ENCODE measurements around the gene HOXA7. TPM values are rescaled to one million over a fixed set of nuclear protein-coding genes. Genes with fewer than 3 reads are reported as not detected.

Gene HOXA7
- polyA plus RNA-seq, 4 donors = 11.4 to 31.9 (median 27.3) TPM

DNA sequence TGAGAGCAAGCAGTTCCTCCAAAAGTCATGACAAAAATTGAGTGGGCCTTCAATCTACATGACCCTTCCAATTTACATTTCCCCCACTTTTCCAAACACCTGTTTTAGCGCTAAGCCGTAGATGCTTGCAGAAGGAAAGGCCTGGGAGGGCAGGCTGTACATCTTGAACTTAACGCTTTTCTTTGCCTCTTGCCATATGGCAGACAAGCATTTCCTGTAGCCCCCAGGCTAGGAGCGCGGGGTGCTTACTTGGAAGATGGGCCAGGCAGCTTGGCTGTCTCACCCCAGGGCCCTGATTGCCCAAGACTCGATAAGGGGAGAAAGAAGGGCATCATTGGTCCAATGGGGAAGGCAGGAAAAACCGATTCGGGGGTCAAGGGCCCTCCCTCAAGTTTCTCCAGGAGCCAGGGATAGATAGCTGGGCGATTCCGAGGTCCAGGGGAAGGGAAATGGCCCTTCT is 15.9 kb upstream of the HOXA7 start:
- DNase-seq (ENCODE audit: low read depth in 4 of 4, low spot score in 3 of 4) = no peak

DNA sequence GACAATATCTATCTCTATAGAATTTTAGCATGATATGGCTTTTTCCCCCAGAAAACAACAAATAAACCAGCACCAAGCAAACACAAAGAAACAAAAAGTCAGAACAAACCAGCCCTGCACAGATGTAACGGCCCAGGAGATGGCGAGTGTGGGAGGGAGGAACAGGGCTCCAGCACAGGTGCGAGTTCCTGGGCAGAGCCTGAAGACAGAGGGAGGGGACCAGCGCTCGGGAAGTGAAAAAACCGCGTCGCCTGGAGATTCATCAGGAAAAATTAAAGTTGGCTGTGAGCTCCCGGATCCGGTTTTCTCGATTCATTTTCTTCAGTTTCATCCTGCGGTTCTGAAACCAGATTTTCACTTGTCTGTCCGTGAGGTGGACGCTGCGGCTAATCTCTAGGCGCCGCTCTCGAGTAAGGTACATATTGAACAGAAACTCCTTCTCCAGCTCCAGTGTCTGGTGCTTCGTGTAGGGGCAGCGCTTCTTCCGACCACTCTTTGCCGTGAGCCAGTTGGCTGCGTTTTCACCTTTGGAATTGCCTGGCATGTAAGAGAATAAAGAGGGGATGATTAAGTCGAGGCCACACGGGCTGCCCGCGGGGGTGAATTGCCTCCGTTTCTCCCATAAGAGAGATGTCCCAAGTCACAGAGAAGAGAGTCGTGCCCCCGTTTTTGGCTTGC is 15.3 kb upstream of the HOXA7 start:
- DNase-seq (ENCODE audit: low read depth in 4 of 4, low spot score in 3 of 4) = no peak

DNA sequence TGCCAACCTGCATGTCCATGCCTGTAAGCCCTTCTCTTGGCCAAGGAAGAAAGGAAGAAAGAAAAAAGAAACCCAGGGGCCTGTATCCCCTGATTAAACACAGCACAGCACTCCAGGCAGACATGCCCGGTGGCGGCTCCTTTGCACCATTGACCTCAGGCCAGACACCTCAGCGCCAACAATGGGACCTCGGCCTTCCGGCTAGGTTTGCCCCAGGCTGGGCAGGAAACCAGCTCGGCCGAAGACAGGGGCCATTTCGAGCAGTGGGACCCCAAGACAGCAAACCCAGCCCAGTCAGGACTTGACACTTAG is 14.8 kb upstream of the HOXA7 start:
- DNase-seq (ENCODE audit: low read depth in 4 of 4, low spot score in 3 of 4) = no peak

DNA sequence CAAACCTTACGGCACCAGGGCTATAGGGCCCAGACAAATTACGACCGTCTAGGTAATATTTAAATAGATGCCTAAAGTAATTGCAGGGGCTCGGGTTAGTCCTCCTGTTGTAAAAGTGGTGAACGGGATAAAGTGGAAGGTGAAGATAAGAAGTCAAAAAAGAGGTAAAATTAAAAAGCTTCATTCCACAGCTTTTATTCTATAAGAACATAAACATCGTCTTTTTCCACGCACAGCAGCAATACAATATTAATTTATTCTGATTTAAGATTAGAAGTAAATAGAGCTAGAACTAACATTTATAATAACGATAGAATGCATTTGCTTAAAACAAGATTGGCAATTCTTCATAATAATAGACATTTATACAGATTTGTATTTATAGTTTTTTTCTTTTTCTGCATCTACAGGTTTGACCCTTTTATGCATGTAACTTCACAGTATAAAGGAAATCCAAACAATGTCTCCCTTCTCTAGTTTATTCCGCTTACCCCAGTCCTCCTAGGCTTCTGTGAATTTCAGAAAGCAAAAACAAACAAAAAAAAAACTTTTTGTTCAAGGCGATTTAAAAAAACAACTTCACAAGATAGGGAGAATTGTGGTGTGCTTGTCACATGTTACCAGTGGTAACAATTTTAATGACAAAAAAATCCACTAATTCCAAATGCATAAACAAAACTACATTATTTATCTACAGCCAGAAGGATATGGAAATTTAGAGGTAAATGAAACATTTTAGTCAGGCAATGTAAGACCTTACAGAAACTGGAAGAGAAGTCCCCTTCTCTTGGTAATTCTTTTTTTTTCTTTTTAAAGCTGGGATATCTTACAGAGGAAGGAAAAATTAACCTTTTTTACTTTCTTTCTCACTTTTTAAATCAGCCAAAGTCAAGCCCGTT is 14.2 kb upstream of the HOXA7 start:
- DNase-seq (ENCODE audit: low read depth in 4 of 4, low spot score in 3 of 4) = no peak

DNA sequence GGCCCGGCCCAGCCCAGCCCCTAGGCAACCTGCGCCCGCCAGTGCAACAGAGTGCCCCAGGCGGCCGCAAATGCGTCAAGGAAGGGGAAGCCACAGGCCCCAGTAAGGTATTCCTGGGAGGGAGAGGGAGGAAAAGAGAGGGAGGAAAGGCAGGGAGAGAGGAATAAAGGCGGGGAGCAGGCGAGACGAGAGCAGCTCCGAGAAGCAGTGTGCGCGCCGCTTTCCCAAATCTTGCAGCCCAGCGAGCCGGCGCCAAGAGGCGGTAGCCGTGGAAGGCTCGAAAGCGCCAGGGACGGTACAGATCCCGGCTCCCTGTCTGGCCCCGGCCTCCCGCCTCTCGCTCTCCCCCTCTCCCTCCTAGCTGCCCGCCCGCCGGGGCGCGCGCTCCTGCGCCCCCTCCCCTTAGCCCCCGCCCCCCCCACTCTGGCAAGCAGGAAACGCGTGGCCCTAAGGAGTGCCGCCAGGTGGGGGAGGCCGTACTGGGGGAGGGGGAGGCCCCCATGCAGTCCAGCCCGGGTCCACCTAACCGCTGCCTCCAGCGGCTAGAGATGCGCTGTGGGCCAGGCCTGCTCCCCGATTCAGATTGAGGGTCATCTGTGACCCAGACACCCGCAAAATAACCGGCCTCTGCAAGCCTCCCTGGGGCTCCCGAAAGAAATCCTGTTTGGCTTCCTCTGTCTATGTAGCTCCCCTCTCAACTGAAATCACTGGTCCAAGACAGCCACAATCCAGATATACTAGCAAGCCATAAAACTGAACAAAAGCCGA is 13.4 kb upstream of the HOXA7 start:
- DNase-seq (ENCODE audit: low read depth in 4 of 4, low spot score in 3 of 4) = no peak

DNA sequence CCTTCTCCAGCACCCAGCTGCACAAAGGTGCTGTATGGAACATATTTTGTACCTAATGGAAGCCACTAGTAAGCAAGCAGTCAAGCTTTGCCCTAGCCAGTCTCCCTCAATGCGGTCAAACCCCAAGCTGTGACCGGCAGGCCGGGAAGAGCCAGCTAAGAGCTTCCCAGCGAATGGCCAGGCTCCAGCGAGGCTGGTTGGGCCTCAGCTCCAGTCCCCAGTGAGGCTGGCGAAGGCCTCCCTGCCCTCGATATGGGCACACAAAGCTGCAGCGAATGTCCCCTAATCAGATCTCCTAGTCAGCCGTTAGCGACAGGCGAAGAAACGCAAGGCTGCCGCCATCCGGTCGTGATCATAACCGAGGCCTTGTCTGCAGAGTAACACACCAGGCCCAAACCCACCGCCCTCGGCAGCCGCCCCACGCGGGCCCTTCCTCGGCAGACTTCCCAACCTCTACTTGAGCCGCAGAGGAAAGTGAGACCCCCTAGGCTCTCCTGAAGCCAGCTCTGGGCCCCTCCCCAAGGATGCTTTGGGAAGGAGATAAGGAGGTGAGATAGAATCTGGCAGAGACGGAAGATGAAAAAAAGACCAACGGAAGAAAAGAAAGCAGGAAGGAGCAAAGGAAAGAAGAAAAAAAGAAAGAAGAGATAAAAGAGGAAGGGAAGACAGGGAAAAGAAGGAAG is 11.9 kb upstream of the HOXA7 start:
- DNase-seq (ENCODE audit: low read depth in 4 of 4, low spot score in 3 of 4) = no peak

DNA sequence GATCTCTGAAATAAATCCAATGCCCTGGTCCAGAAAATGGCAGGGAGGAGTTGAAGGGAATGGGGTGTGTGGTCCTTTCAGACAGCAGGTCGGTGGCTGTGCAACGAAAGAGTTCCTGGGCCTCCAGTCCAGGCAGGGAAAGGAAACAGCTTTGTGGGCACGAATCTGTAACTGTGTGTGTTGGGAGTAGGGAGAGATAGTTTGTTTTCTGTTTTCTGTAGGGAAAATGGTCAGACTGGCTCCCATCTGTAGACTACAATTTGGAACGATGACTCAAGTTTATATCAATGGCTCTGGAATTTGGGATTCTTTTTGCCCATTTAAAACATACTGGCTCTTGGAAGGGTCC is 11.4 kb upstream of the HOXA7 start:
- no peak for DNase-seq (ENCODE audit: low read depth in 4 of 4, low spot score in 3 of 4)

DNA sequence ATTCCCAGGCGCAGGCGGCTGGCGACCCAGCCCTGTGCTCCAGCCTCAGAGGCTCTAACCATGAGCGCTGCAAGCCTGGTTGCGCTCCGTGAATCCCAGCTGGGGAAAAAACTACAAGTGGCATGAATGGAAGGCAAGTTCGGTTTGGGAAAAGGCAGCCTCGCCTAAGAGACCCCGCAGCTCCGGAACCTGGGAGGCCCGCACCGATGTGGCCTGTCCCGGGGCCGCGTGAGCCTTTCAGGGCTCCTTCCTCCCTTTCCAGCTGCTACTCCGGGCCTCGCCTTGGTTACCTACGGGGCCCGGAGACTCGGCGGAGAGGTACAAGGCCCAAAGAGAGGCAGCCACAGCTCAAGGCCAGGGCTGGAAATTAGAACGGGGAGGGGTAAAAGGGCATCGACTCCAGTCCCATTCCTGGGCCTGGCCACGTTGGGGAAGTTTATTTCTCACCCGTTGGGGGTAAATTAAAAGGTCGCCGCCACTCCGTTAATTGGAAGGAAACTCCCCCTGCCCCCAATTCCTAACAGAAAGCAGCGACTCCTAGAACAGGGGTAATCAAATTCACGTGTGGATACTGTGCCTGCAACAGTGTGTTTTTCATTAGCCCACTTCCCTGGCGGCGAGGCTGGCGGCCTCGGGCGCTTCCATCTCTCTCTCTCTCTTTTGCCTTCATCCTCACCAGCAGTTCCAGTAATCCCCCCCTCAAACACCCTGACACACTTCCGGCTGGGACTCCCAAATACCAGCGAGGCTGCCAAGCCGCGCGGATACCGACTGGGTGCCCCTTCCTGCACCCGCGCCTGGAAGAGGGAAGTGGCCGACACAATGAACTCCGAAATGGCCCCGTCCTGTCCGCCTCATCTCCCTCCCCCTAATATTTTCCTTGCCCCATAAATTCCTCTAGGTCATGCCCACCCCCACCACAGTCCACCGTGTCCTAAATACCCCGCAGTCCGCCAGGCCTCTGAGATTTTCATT is 10.3 kb upstream of the HOXA7 start:
- DNase-seq (ENCODE audit: low read depth in 4 of 4, low spot score in 3 of 4) = no peak

DNA sequence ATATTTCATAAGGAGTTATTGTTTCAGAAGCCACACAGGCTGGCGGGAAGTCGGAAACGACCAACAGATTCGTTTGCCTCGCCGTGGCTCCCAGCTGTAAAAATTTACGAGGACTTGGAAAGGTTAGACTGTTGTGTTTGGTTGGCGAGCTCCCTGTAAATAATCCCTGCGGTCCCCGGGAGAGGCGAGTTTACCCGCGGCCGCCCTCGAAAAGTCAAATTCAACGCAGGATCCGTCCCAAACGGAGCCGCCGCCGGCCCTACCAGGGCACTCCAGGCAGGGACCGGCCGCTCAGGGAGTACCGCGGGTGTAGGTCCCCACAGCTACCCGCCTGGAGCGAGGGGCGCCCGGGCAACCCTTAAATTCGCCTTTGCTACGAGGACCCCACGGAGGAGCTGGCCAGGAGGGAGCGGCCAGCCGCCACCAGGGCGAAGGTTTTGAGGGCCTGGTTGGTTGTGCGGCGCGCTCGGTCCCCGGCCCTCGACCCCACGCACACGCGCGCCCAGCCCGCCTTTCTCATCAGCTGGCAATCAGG is 9.6 kb upstream of the HOXA7 start:
- DNase-seq (ENCODE audit: low read depth in 4 of 4, low spot score in 3 of 4) = peak in 2 of 4 donors; percentile 81 to 86

DNA sequence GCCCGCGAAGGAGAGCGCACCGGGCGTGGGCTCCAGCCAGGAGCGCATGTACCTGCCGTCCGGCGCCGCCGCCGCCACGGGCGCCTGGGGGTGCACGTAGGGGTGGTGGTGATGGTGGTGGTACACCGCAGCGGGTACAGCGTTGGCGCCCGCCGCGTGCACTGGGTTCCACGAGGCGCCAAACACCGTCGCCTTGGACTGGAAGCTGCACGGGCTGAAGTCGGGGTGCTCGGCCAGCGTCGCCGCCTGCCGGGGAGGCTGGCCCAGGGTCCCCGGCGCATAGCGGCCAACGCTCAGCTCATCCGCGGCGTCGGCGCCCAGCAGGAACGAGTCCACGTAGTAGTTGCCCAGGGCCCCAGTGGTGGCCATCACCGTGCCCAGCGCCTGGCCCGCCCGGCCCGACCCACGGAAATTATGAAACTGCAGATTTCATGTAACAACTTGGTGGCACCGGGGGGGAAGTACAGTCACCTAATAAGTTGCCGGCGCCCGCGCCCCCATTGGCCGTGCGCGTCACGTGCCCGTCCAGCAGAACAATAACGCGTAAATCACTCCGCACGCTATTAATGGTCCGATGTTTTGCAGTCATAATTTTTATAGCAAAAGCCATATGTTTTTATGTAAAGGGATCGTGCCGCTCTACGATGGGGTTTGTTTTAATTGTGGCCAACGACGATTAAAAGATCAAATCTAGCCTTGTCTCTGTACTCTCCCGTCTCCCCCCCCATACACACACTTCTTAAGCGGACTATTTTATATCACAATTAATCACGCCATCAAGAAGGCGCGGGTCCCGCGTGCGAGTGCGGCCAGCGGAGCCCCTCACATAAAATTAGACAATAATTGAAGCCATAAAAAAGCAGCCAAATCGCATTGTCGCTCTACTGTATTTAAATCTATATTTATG is 8.9 kb upstream of the HOXA7 start, which contains the start of gene HOXA9:
Gene HOXA9 (minus strand): TSS at position 449 of the 907 bp plus-strand sequence. CDS start 80 bp downstream, at position 369.
- DNase-seq (ENCODE audit: low read depth in 4 of 4, low spot score in 3 of 4) = peak; percentile 88 to 89 (median 88)

DNA sequence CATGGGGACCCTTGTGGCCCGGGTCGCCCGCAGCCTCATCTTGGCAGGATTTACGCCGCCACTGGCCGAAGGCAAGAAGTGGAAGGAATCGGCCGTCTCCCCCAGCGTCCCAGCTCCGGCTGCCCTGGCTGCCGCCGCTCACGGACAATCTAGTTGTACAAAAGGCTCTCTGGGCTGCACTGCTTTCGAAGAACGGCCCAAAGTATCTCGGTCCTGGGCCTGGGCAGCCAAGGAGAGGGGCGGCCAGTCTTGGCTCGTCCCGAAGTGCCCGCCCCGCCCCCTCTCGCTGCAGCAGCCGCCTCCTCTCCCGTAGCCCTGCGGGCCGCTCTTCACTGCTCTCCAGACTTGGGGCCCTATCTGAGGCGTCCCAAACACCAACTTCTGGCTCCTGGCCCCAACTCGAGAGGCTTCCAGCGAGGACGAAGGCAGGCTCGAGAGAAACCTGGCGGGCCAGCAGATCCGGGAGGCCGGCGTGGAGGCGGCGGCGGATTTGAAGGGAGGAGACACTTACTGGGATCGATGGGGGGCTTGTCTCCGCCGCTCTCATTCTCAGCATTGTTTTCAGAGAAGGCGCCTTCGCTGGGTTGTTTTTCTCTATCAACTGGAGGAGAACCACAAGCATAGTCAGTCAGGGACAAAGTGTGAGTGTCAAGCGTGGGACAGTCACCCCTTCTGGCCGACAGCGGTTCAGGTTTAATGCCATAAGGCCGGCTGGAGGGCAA is 8.1 kb upstream of the HOXA7 start:
- DNase-seq (ENCODE audit: low read depth in 4 of 4, low spot score in 3 of 4) = no peak

DNA sequence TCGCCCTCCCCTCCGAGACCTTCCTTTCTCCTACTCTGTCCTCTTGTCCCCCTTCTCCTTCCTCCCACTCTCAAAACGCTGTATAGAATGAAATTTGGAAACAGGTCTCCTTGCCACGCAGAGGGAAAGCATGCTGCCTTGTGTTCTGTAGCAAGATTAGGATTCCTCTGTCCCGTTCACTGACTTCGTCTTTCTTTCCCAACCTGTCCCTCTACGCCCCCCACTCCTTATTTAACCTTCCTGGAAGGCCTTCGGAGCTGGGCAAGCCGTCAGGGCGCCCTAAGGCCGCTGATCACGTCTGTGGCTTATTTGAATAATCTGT is 7.5 kb upstream of the HOXA7 start:
- no peak for DNase-seq (ENCODE audit: low read depth in 4 of 4, low spot score in 3 of 4)

DNA sequence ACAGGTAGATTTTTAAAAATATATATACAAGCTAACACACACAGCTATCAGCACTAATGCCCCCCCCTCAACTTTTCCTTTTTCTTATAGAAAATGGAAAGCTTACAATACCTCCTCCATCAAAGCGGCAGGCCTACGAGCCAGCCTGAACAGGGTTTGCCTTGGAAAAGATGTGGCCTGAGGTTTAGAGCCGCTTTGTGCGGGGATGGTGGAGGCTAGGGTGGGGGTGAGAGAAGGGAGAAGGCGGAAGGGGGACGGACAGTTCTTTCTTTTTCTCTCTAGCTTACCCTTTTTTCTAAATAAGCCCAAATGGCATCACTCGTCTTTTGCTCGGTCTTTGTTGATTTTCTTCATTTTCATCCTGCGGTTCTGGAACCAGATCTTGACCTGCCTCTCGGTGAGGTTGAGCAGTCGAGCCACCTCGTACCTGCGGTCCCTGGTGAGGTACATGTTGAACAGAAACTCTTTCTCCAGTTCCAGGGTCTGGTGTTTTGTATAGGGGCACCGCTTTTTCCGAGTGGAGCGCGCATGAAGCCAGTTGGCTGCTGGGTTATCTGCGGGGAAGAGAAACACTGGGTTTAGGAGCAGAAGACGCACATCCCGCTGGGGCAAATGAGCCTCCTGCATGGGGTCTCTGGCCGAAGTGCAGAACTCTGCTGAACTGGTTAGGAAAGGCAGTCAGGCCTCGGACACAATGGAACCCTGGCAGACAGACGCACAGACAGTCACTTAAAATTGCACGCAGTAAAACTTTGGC is 7.0 kb upstream of the HOXA7 start:
- DNase-seq (ENCODE audit: low read depth in 4 of 4, low spot score in 3 of 4) = no peak

DNA sequence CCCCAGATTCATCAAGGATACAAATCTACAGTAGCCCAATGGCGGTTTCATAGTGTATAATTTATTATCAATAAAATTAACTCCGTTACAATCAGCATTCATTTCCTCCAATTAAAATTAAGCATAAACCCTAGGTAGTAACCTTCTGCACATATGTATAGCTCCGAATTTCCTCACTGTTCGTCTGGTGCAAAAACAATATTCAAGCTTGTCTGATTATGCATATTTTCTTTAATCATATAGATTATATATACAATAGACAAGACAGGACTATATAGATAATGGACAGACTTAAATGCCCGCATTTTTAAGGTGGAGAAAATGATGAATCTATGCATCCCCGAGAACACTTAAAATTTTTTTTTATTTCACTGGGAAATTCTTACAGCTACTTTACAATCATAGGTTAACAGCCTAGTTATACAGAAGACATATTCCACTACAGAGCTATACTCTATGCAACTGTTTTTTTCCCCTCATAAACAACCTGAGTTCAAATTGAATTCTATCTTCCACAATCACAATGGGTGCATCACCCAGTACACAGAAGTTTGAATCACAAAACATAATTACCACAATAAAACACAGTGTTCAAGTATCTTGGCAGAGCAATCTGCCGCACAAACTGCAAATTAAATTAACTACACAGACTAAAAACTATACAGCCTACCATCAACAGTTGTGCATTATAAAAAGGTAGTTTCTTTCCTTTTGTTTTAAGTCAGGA is 6.2 kb upstream of the HOXA7 start:
- no peak for DNase-seq (ENCODE audit: low read depth in 4 of 4, low spot score in 3 of 4)

DNA sequence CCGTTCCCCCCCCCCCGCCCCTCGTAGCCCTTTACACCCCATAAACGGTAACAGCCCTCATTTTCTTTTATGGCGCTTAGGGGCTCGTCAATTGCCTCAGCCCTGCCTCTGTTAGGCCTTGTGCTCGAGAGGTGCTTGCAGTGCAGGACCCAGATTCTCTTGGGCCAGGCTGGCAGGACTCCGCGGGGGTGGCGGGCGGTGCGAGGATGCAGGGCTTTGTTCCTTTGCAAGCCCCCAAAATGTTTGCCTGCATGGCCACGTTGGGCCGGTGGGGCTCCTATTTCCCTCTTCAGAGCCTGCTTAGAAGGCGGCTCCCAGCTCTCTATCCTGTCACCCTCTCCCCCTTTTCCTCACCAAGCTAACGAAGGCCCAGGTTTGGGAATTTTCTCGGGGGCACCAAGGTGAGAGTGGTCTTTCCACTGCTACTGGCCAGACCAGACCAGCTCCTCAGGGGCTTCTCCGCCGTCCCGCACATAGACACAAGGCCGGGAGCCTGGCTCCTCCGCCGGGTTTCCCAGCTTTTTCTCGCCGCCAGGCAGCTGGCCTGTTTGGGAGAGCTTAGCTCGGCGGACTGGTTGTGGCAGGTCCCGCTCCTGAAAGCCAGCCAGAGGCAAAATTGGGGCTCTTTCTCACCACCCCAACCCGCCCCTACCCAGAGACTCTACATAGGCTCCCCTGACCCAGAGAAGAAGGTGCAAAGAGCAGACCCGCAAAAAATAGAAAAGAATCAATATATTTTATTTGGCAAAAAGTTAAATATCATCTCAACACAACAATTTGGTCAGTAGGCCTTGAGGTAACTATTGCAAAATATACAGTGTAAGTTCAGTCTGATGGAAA is 5.5 kb upstream of the HOXA7 start:
- DNase-seq (ENCODE audit: low read depth in 4 of 4, low spot score in 3 of 4) = no peak
